Upper lobe of left lung (tissue), 6 donors: ENCODE data around the gene CNN2. TPM values are rescaled to one million over a fixed set of nuclear protein-coding genes. Genes with fewer than 3 reads are reported as not detected.
"Not testable (repeated sequence)": the region's sequence is repeated elsewhere in the genome, so short reads cannot be mapped to it uniquely, and the experiment has no call there.

Experiments
- ATAC-seq, 2 donors: fragments of 200-7000 bp; cut with Tn5 transposase; one replicate each; pipeline ENCODE4 v1.9.1; 2022; ENCODE audit warnings: mild to moderate bottlenecking in 2 of 2, moderate library complexity in 2 of 2; ENCODE audit not compliant: low FRiP score in 2 of 2
- DNase-seq, 2 donors: peaks; one replicate each; pipeline ENCODE4 v3.0.0-alpha.2; 2019 to 2020
- H3K27ac ChIP-seq, 4 donors: fragments of 200-600 bp; sonication (generic); one replicate each; pipeline ENCODE4 v1.5.1; 2016 to 2019
- H3K27me3 ChIP-seq, 4 donors: fragments of 200-600 bp; sonication (generic); one replicate each; pipeline ENCODE4 v1.5.1; 2017 to 2019
- H3K36me3 ChIP-seq, 4 donors: fragments of 200-600 bp; sonication (generic); one replicate each; pipeline ENCODE4 v1.5.1; 2016 to 2019
- H3K4me1 ChIP-seq, 4 donors: fragments of 200-600 bp; sonication (generic); one replicate each; pipeline ENCODE4 v1.5.1; 2018 to 2019
- H3K4me3 ChIP-seq, 4 donors: fragments of 200-600 bp; sonication (generic); one replicate each; pipeline ENCODE4 v1.5.1; 2017 to 2019; ENCODE audit warnings: mild to moderate bottlenecking in 2 of 4, moderate library complexity in 1 of 4
- H3K9me3 ChIP-seq, 4 donors: fragments of 200-600 bp; sonication (generic); one replicate each; pipeline ENCODE4 v1.5.1; 2018 to 2019
- CTCF ChIP-seq, 6 experiments: fragments of 450-650 bp in 4 of 6; fragments of 200-600 bp in 2 of 6; sonication (generic) in 2 of 6; IDR thresholded peaks; one replicate each; pipeline ENCODE4 v1.5.1; 2016 to 2019; ENCODE audit warnings: antibody characterized with exemption in 6 of 6
- EP300 ChIP-seq, 4 donors: sonication (generic); formaldehyde crosslinking; IDR thresholded peaks; one replicate each; pipeline ENCODE4 v1.5.1; 2017; ENCODE audit warnings: antibody characterized with exemption in 4 of 4, control low read depth in 2 of 4
- POLR2A ChIP-seq, 4 donors: fragments of 450-650 bp; IDR thresholded peaks; one replicate each; pipeline ENCODE4 v1.5.1; 2016 to 2017; ENCODE audit warnings: antibody characterized with exemption in 4 of 4, mild to moderate bottlenecking in 2 of 4
- POLR2AphosphoS5 ChIP-seq, 2 donors: sonication (generic); formaldehyde crosslinking; IDR thresholded peaks; one replicate each; pipeline ENCODE4 v1.5.1; 2017; ENCODE audit warnings: antibody characterized with exemption in 2 of 2
- WGBS, 2 donors: methylation state at CpG; one replicate each; pipeline ENCODE4 v1.1.5; 2017 to 2018; 5-methylcytosine and 5-hydroxymethylcytosine counted together
- total RNA-seq, 6 donors: library from RNA; depleted of rRNA in 4 of 6; stranded (reverse); fragments of >200 nt in 4 of 6; gene quantifications; one replicate each; pipeline versions ENCODE4 v1.1.0 to v1.2.1, GENCODE V29; 2016 to 2021
- donor health status: DM: no; HTN: no; CAD: no; lungs with moderate emphysema.
- donor health status: DM: no; HTN: yes; CAD: no; lungs with severe emphysema.

Gene CNN2
- total RNA-seq, 6 donors from 2014 or later: 98.1 to 262 (median 164) TPM

GRCh38 chr19:1018393-1018792, 8.0 kb upstream of the CNN2 start:
- H3K4me3 ChIP-seq: peak overlapping the region in 1 of 4 donors; percentile 99
- H3K27ac ChIP-seq: peak overlapping the region in 2 of 4 donors; percentile 40 to 96
- DNase-seq (no peak), ATAC-seq (no peak)
- H3K36me3 ChIP-seq: peaks cover 0 to 16% (median 13%) of the 10 kb centered on the region in 4 donors
- TF ChIP-seq POLR2A (IDR thresholded peaks at IDR 0.05) (no peak), EP300 (IDR thresholded peaks at IDR 0.05) (no peak), CTCF (IDR thresholded peaks at IDR 0.05) (no peak), POLR2AphosphoS5 (IDR thresholded peaks at IDR 0.05) (no peak)
- H3K9me3 ChIP-seq: no peaks in the 10 kb centered on the region
- WGBS, 2 donors: 79 to 86% methylated on average over 4 to 5 of the region's 5 CpGs
- H3K27me3 ChIP-seq: no peaks in the 10 kb centered on the region
- H3K4me1 ChIP-seq: peaks cover 58 to 73% (median 65%) of the 10 kb centered on the region in 4 donors

GRCh38 chr19:1018932-1019615, 7.3 kb upstream of the CNN2 start:
- Histone ChIP-seq H3K9me3 (no peaks in the 10 kb centered on the region), H3K27me3 (no peaks in the 10 kb centered on the region), H3K4me1 (peaks cover 58 to 73% (median 65%) of the 10 kb centered on the region in 4 donors), H3K36me3 (peaks cover 0 to 10% (median 6%) of the 10 kb centered on the region in 4 donors), H3K4me3 (peak overlapping the region in 3 of 4 donors; percentile 78 to 99 (median 96)), H3K27ac (peak overlapping the region in 2 of 4 donors; percentile 32 to 96)
- DNase-seq (peak in 1 of 2 donors; percentile 58), ATAC-seq (no peak)
- no peak for TF ChIP-seq CTCF (IDR thresholded peaks at IDR 0.05)
- no peak for TF ChIP-seq POLR2AphosphoS5 (IDR thresholded peaks at IDR 0.05)
- WGBS, 2 donors: 25 to 55% methylated on average over 3 to 17 of the region's 17 CpGs

GRCh38 chr19:1019616-1019961, 6.8 kb upstream of the CNN2 start:
- no peak for TF ChIP-seq POLR2AphosphoS5 (IDR thresholded peaks at IDR 0.05)
- TF ChIP-seq EP300 (IDR thresholded peaks at IDR 0.05): no peak
- TF ChIP-seq CTCF (IDR thresholded peaks at IDR 0.05): no peak
- no peak for TF ChIP-seq POLR2A (IDR thresholded peaks at IDR 0.05)
- ATAC-seq (no peak), DNase-seq (peak in 1 of 2 donors; percentile 84)
- H3K36me3 ChIP-seq: peaks cover 0 to 6% (median 2%) of the 10 kb centered on the region in 4 donors
- peak overlapping the region; percentile 78 to 99 (median 97) for H3K4me3 ChIP-seq
- H3K9me3 ChIP-seq: no peaks in the 10 kb centered on the region
- H3K27ac ChIP-seq: peak overlapping the region; percentile 29 to 96 (median 94)
- whole genome bisulfite sequencing, 2 donors: no CpG with 5 or more reads among the region's 18 CpGs
- H3K4me1 ChIP-seq: peaks cover 58 to 72% (median 65%) of the 10 kb centered on the region in 4 donors
- H3K27me3 ChIP-seq: no peaks in the 10 kb centered on the region

GRCh38 chr19:1019980-1020867, 6.2 kb upstream of the CNN2 start:
- peak overlapping the region; percentile 94 to 96 (median 94) for H3K27ac ChIP-seq
- no peaks in the 10 kb centered on the region for H3K9me3 ChIP-seq
- no peak for TF ChIP-seq EP300 (IDR thresholded peaks at IDR 0.05)
- H3K36me3 ChIP-seq: no peaks in the 10 kb centered on the region
- DNase-seq: peak in 1 of 2 donors; percentile 91
- WGBS, 2 donors: 0 to 3% methylated on average over 44 to 50 of the region's 60 CpGs
- no peaks in the 10 kb centered on the region for H3K27me3 ChIP-seq
- peaks cover 58 to 66% (median 64%) of the 10 kb centered on the region in 4 donors for H3K4me1 ChIP-seq
- H3K4me3 ChIP-seq: peak overlapping the region; percentile 78 to 99 (median 97)
- no peak for ATAC-seq

- Histone ChIP-seq H3K36me3 (no peaks in the 10 kb centered on the region), H3K27me3 (no peaks in the 10 kb centered on the region), H3K9me3 (no peaks in the 10 kb centered on the region), H3K4me3 (peak within 1 kb of the TSS; percentile 78 to 99 (median 97)), H3K27ac (peak within 1 kb of the TSS; percentile 94 to 96 (median 94)), H3K4me1 (peaks cover 59 to 63% (median 60%) of the 10 kb centered on the region in 4 donors)
- WGBS, 2 donors: 0 to 2% methylated on average over 11 to 32 of the region's 68 CpGs
- DNase-seq: peak; percentile 98 to 99
- ATAC-seq: peak; percentile 95 to 96
- TF ChIP-seq CTCF (IDR thresholded peaks at IDR 0.05) (no peak), POLR2A (IDR thresholded peaks at IDR 0.05) (peak in 3 of 4 donors; percentile 52 to 86 (median 62)), EP300 (IDR thresholded peaks at IDR 0.05) (peak in 1 of 4 donors; percentile 42), POLR2AphosphoS5 (IDR thresholded peaks at IDR 0.05) (peak in 1 of 2 donors; percentile 81)
These were observed 5.5 kb upstream of the CNN2 start, which contains the start of gene TMEM259 for GRCh38 chr19:1020868-1021425. Gene TMEM259, minus strand, starts transcription at chr19:1021123. Its CDS starts 127 bp downstream, at chr19:1020996.

GRCh38 chr19:1023883-1024188, 2.6 kb upstream of the CNN2 start:
- not testable (repeated sequence) for H3K27me3 ChIP-seq, H3K9me3 ChIP-seq, DNase-seq, H3K4me3 ChIP-seq, ATAC-seq, H3K36me3 ChIP-seq
- H3K27ac ChIP-seq: peak overlapping the region in 2 of 4 donors; percentile 94 to 96
- H3K4me1 ChIP-seq: peaks cover 44 to 62% (median 51%) of the 10 kb centered on the region in 4 donors
- 81 to 87% methylated on average over 5 of the region's 5 CpGs for WGBS, 2 donors

- DNase-seq, ATAC-seq, H3K36me3 ChIP-seq, H3K27me3 ChIP-seq, H3K9me3 ChIP-seq, H3K4me3 ChIP-seq, H3K27ac ChIP-seq: not testable (repeated sequence)
- H3K4me1 ChIP-seq: peaks cover 40 to 61% (median 48%) of the 10 kb centered on the region in 4 donors
- WGBS, 2 donors: 77 to 79% methylated on average over 4 to 6 of the region's 6 CpGs
These were observed 1.3 kb upstream of the CNN2 start for GRCh38 chr19:1025080-1025479.
